OCI-LY3 (cell line): ENCODE results near the gene TESK2.

ENCODE experiments used
- H2AFZ ChIP-seq: fragments of 200-600, 300-600 bp; shearing (Covaris generic); 2 replicates; pipeline ENCODE4 v1.6.0; 2014; ENCODE audit warnings: antibody characterized with exemption, low read depth, low read length
- H3K27ac ChIP-seq: fragments of 200-600, 300-600 bp; sonication (generic); 2 replicates; pipeline ENCODE4 v1.5.1; 2014; ENCODE audit warnings: mild to moderate bottlenecking, low read length, moderate library complexity, mixed read lengths
- H3K27me3 ChIP-seq: fragments of 200-600, 300-600 bp; sonication (generic); 2 replicates; pipeline ENCODE4 v1.6.1; 2014; ENCODE audit warnings: low read depth, low read length, mixed read lengths
- H3K36me3 ChIP-seq: fragments of 200-600, 300-600 bp; sonication (generic); replicated peaks from 2 replicates; pipeline ENCODE3; 2014; ENCODE audit warnings: low read depth, low read length, mixed read lengths
- H3K4me1 ChIP-seq: fragments of 300-600, 200-600 bp; sonication (generic); 2 replicates; pipeline ENCODE4 v1.6.1; 2014; ENCODE audit warnings: low read length, mixed read lengths
- H3K4me2 ChIP-seq: fragments of 200-600, 300-600 bp; sonication (generic); 2 replicates; pipeline ENCODE4 v1.6.1; 2014; ENCODE audit warnings: low read length, mixed read lengths
- H3K4me3 ChIP-seq: fragments of 300-600, 200-600 bp; sonication (generic); 2 replicates; pipeline ENCODE4 v1.5.1; 2014; ENCODE audit warnings: antibody characterized with exemption, mild to moderate bottlenecking, low read length, moderate library complexity
- H3K79me2 ChIP-seq: fragments of 300-600, 200-600 bp; shearing (Covaris generic); 2 replicates; pipeline ENCODE4 v1.6.1; 2014; ENCODE audit warnings: mild to moderate bottlenecking, low read length, mixed read lengths
- H3K9ac ChIP-seq: fragments of 300-600, 200-600 bp; shearing (Covaris generic); 2 replicates; pipeline ENCODE4 v1.6.0; 2014; ENCODE audit warnings: mild to moderate bottlenecking, low read length, moderate library complexity
- H3K9me3 ChIP-seq: fragments of 200-600, 300-600 bp; shearing (Covaris generic); 2 replicates; pipeline ENCODE4 v1.6.1; 2014; ENCODE audit warnings: low read length, mixed read lengths; ENCODE audit not compliant: insufficient read depth
- H4K20me1 ChIP-seq: fragments of 200-600, 300-600 bp; sonication (generic); 2 replicates; pipeline ENCODE4 v1.6.1; 2016; ENCODE audit warnings: low read length, mixed read lengths; ENCODE audit not compliant: insufficient read depth
- EZH2phosphoT487 ChIP-seq: fragments of 200-600 bp; shearing (Covaris generic); IDR thresholded peaks from 2 replicates; pipeline ENCODE4 v1.6.1; 2018; ENCODE audit warnings: antibody characterized with exemption, mixed run types, low read depth
- TF ChIP-seq, protein P1 (sequence below): fragments of 200-600, 300-600 bp; sonication (generic); IDR thresholded peaks from 2 replicates; pipeline ENCODE4 v1.5.1; 2014; ENCODE audit warnings: antibody characterized with exemption, low read length, low read depth

TESK2 gene

DNA sequence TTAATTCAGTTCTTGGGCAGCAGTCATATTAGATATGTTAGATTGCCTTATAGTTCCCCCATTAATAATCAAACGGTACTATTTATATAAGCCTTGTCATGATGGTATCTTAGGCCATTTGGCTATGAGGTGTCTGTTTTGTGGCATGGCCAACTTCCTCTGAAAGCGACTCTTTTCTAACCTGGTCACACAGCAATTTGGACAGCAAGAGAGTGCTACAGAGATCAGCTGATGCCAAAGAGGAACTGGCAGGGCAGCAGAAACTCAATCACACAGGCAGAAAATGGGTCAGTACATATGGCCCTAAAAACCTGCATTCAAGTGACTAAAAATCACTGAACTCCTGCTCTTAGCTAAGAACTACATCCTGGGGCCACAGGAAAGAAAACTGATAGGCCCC, 137.3 kb downstream of the TESK2 start:
- Histone ChIP-seq H3K4me2 (no peak overlapping the region), H3K36me3 (no peaks in the 10 kb centered on the region), H3K9me3 (no peaks in the 10 kb centered on the region), H3K79me2 (no peaks in the 10 kb centered on the region), H3K4me1 (peaks cover 4% of the 10 kb centered on the region; the same call in 1 of the 2 replicates), H3K4me3 (no peak overlapping the region), H3K27me3 (no peaks in the 10 kb centered on the region), H2AFZ (no peak overlapping the region), H4K20me1 (no peaks in the 10 kb centered on the region), H3K27ac (no peak overlapping the region), H3K9ac (no peak overlapping the region)
- no peak for TF ChIP-seq EZH2phosphoT487
- TF ChIP-seq, protein P1, sequence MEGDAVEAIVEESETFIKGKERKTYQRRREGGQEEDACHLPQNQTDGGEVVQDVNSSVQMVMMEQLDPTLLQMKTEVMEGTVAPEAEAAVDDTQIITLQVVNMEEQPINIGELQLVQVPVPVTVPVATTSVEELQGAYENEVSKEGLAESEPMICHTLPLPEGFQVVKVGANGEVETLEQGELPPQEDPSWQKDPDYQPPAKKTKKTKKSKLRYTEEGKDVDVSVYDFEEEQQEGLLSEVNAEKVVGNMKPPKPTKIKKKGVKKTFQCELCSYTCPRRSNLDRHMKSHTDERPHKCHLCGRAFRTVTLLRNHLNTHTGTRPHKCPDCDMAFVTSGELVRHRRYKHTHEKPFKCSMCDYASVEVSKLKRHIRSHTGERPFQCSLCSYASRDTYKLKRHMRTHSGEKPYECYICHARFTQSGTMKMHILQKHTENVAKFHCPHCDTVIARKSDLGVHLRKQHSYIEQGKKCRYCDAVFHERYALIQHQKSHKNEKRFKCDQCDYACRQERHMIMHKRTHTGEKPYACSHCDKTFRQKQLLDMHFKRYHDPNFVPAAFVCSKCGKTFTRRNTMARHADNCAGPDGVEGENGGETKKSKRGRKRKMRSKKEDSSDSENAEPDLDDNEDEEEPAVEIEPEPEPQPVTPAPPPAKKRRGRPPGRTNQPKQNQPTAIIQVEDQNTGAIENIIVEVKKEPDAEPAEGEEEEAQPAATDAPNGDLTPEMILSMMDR, result no peak

DNA sequence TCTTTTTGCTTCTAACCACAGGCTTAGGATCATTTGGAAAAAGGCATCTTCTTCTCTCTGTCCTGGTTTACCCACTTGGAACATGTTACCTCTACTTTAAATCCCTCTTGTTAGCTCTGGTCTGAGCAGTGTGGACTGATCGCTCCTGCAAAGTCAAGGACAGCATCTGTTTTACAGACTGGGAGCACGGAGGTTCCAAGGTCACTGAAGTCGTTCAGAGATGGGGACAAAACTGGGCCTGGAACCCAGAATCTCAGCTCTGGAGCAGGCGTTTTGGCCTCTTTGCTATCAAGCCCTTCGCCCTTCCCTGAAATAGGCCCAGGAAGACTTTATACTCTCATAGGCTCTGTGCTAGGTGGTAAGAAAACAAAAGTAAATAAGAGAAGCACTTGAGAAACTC, 139.5 kb downstream of the TESK2 start:
- no peaks in the 10 kb centered on the region for H3K27me3 ChIP-seq
- TF ChIP-seq, protein P1, result no peak
- no peak for TF ChIP-seq EZH2phosphoT487

DNA sequence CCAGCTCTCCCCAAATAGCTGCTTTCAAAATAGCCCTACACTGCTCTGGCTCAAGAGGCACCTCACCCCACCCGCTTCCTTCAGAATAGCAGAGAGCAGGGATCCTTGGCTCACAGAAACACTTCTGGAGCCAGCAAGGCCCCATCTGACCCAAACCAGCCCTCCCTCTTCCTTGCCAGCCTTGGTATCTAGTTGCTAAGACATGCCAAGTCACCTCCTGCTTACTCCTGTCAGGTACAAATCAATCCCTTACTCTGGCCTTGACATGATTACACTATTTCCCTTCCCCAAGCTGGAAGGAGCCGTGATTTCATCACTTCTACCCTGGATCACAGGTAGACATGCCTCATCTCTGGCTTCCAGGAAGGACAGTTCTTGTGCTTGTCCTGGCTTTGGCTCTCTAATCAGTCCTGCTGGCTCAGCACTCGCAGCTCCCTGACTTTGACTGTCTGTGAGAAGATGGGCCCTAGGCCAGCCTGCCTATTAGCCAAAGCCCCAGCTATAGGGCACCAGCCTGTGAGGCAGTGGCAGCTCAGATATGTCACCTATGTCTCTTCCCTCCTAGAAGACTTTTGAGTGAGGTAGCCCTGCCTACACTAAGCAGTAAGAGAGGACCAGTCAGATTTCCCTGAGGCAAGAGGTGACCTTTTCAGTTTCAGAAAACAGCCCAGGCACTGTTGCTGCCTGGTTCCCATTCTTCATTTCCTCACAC, 141.8 kb downstream of the TESK2 start:
- Histone ChIP-seq H3K9ac (no peak overlapping the region), H3K79me2 (no peaks in the 10 kb centered on the region), H3K4me1 (peaks cover 4% of the 10 kb centered on the region; the same call in 1 of the 2 replicates), H3K27me3 (no peaks in the 10 kb centered on the region), H3K4me2 (no peak overlapping the region), H3K36me3 (no peaks in the 10 kb centered on the region), H3K27ac (no peak overlapping the region), H3K4me3 (no peak overlapping the region), H3K9me3 (no peaks in the 10 kb centered on the region), H4K20me1 (no peaks in the 10 kb centered on the region), H2AFZ (no peak overlapping the region)
- TF ChIP-seq EZH2phosphoT487, result no peak
- TF ChIP-seq, protein P1, result no peak

More for the DNA sequence above, 139.5 kb downstream of the TESK2 start:
- Histone ChIP-seq H3K36me3 (no peaks in the 10 kb centered on the region), H3K9ac (no peak overlapping the region), H3K79me2 (no peaks in the 10 kb centered on the region), H3K4me3 (no peak overlapping the region), H3K4me2 (no peak overlapping the region), H3K27ac (no peak overlapping the region), H3K4me1 (peaks cover 4% of the 10 kb centered on the region; the same call in 1 of the 2 replicates), H3K9me3 (no peaks in the 10 kb centered on the region), H4K20me1 (no peaks in the 10 kb centered on the region), H2AFZ (no peak overlapping the region)

DNA sequence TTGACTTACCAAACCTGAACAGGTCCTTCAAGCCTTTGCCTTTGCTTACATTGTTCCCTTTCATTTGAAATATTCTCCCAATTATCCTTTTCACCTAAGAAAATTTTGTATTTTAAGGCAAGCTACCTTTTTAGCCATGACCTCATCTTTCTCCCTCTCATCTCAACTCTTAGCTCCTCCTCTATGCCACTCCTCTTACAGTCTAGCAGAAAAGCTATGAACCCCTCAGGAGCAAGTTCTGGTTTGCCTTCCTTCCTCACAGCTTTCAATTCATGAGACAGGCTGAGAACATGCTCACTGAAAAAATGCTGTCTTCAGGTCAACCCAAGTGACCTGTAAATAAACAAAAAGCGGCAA, 142.4 kb downstream of the TESK2 start:
- Histone ChIP-seq H3K27ac (no peak overlapping the region), H3K9ac (no peak overlapping the region), H3K79me2 (no peaks in the 10 kb centered on the region), H4K20me1 (no peaks in the 10 kb centered on the region), H2AFZ (no peak overlapping the region), H3K4me1 (peaks cover under 1% of the 10 kb centered on the region; the same call in 1 of the 2 replicates), H3K36me3 (peaks cover 3% of the 10 kb centered on the region), H3K27me3 (no peaks in the 10 kb centered on the region), H3K9me3 (no peaks in the 10 kb centered on the region), H3K4me2 (no peak overlapping the region), H3K4me3 (no peak overlapping the region)
- TF ChIP-seq, protein P1, result no peak
- no peak for TF ChIP-seq EZH2phosphoT487
